ENCODE measurements around the gene WNT3A.

Gene WNT3A

GRCh38 chr1:228082214-228082917, 75.6 kb downstream of the WNT3A start, which contains the start of gene ARF1 (continued):
- TF ChIP-seq TSHZ1 (tag by site-specific recombination; IDR thresholded peaks at IDR 0.05; ENCODE audit: borderline replicate concordance) (no peak), INSM2 (tag by site-specific recombination; IDR thresholded peaks at IDR 0.05) (peak; percentile 40), KLF10 (tag by site-specific recombination; IDR thresholded peaks at IDR 0.05) (peak; percentile 72), ZNF776 (tag by site-specific recombination; IDR thresholded peaks at IDR 0.05; ENCODE audit: borderline replicate concordance) (no peak), PRDM6 (tag by site-specific recombination; IDR thresholded peaks at IDR 0.05) (no peak), ZNF239 (tag by site-specific recombination; IDR thresholded peaks at IDR 0.05) (no peak), ZNF792 (tag by site-specific recombination; IDR thresholded peaks at IDR 0.05) (peak; percentile 71; the same call in 1 of the 2 replicates), ZNF596 (tag by site-specific recombination; IDR thresholded peaks at IDR 0.05) (peak; percentile 43; the same call in 1 of the 2 replicates), OVOL3 (tag by site-specific recombination; IDR thresholded peaks at IDR 0.05) (no peak), ZNF266 (tag by site-specific recombination; IDR thresholded peaks at IDR 0.05; ENCODE audit: low read depth) (no peak), ZNF658 (tag by site-specific recombination; IDR thresholded peaks at IDR 0.05) (no peak), ZNF214 (tag by site-specific recombination; IDR thresholded peaks at IDR 0.05; ENCODE audit: borderline replicate concordance) (no peak), ZSCAN30 (tag by site-specific recombination; IDR thresholded peaks at IDR 0.05) (peak; percentile 96), ZSCAN16 (tag by site-specific recombination; IDR thresholded peaks at IDR 0.05) (0 out of 2 replicates have a peak, but pooled peaks have one; percentile 33), ZNF513 (tag by site-specific recombination; IDR thresholded peaks at IDR 0.05) (no peak; the same call in 1 of the 2 replicates), CTCF (tag by site-specific recombination; IDR thresholded peaks at IDR 0.05) (peak; percentile 52), HOXA7 (CRISPR knock-in tag; IDR thresholded peaks at IDR 0.05; ENCODE audit: borderline replicate concordance) (no peak), EGR2 (tag by site-specific recombination; IDR thresholded peaks at IDR 0.05; ENCODE audit: low read depth) (no peak), ZFP37 (tag by site-specific recombination; IDR thresholded peaks at IDR 0.05) (peak; percentile 84), ZNF473 (tag by site-specific recombination; IDR thresholded peaks at IDR 0.05) (no peak), ZNF10 (tag by site-specific recombination; IDR thresholded peaks at IDR 0.05) (no peak), GLIS1 (tag by site-specific recombination; IDR thresholded peaks at IDR 0.05) (peak; percentile 16; the same call in 1 of the 2 replicates), ZNF510 (tag by site-specific recombination; IDR thresholded peaks at IDR 0.05; ENCODE audit: insufficient replicate concordance) (no peak), GLIS2 (tag by site-specific recombination; IDR thresholded peaks at IDR 0.05) (peak; percentile 50), ZSCAN5A (tag by site-specific recombination; IDR thresholded peaks at IDR 0.05) (peak; percentile 100), SCRT2 (tag by site-specific recombination; IDR thresholded peaks at IDR 0.05) (peak; percentile 100), ZNF488 (tag by site-specific recombination; IDR thresholded peaks at IDR 0.05) (no peak)
